GM19328 (cell line): ENCODE data around the gene ABHD13.

Experiments
- ATAC-seq: cut with Tn5 transposase; IDR thresholded peaks from one replicate; pipeline ENCODE4 v1.9.1; 2021; ENCODE audit warnings: mild to moderate bottlenecking, moderate library complexity; ENCODE audit not compliant: unreplicated experiment

The ABHD13 gene

GRCh38 chr13:108281901-108282300, 63.7 kb downstream of the ABHD13 start:
- ATAC-seq: no peak

- ATAC-seq: no peak
These were observed 64.9 kb downstream of the ABHD13 start for GRCh38 chr13:108283110-108283509.
